IPS DF 19.7 (cell line): ENCODE results near the gene KCNK3.

Experiments
- DNase-seq: peaks from one replicate; pipeline ENCODE4 v3.0.0-alpha.2; 2013; ENCODE audit warnings: low read depth, low spot score

KCNK3 gene

GRCh38 chr2:26711457-26712161, 19.1 kb downstream of the KCNK3 start:
- DNase-seq, result no peak

GRCh38 chr2:26712486-26713465, 20.3 kb downstream of the KCNK3 start:
- DNase-seq, result no peak

GRCh38 chr2:26715528-26716270, 23.2 kb downstream of the KCNK3 start:
- DNase-seq, result no peak

- DNase-seq, result no peak
Measured at GRCh38 chr2:26716340-26716739, 23.8 kb downstream of the KCNK3 start.

GRCh38 chr2:26716769-26717168, 24.2 kb downstream of the KCNK3 start:
- DNase-seq, result no peak

GRCh38 chr2:26717362-26717761, 24.8 kb downstream of the KCNK3 start:
- no peak for DNase-seq

GRCh38 chr2:26718949-26719686, 26.6 kb downstream of the KCNK3 start:
- DNase-seq, result no peak

GRCh38 chr2:26720322-26721114, 28.0 kb downstream of the KCNK3 start:
- no peak for DNase-seq

GRCh38 chr2:26721115-26722032, 28.9 kb downstream of the KCNK3 start:
- peak; percentile 30 for DNase-seq

GRCh38 chr2:26722328-26722727, 29.8 kb downstream of the KCNK3 start:
- no peak for DNase-seq

GRCh38 chr2:26722911-26723310, 30.4 kb downstream of the KCNK3 start:
- no peak for DNase-seq

- no peak for DNase-seq
Measured at GRCh38 chr2:26723475-26723874, 31.0 kb downstream of the KCNK3 start.

- DNase-seq, result no peak
Measured at GRCh38 chr2:26723991-26724750, 31.6 kb downstream of the KCNK3 start.

- DNase-seq, result no peak
Measured at GRCh38 chr2:26724784-26725520, 32.4 kb downstream of the KCNK3 start.

GRCh38 chr2:26725521-26725820, 32.9 kb downstream of the KCNK3 start:
- no peak for DNase-seq

GRCh38 chr2:26726228-26726627, 33.7 kb downstream of the KCNK3 start:
- DNase-seq, result no peak

GRCh38 chr2:26727641-26728561, 35.4 kb downstream of the KCNK3 start:
- DNase-seq, result no peak
